Right renal pelvis (tissue), 4 donors: ENCODE data around the gene GNPTAB. TPM values are rescaled to one million over a fixed set of nuclear protein-coding genes. Genes with fewer than 3 reads are reported as not detected.
"Not testable (repeated sequence)": the region's sequence is repeated elsewhere in the genome, so short reads cannot be mapped to it uniquely, and the experiment has no call there.

ENCODE experiments used
- DNase-seq, 4 donors: peaks; one replicate each; pipeline ENCODE4 v3.0.0-alpha.2; 2013; ENCODE audit warnings: low read depth in 4 of 4, low spot score in 3 of 4, missing footprints in 1 of 4
- polyA plus RNA-seq, 4 donors: library from polyadenylated mRNA; unstranded; fragments of 120-200 nt; gene quantifications; one replicate each; pipeline ENCODE4 v1.2.1, GENCODE V29; 2013; ENCODE audit not compliant: insufficient read length in 4 of 4

The GNPTAB gene
- polyA plus RNA-seq, result 10 to 100 TPM; 30.0 to 37.9 (median 36.2) TPM

- peak; percentile 77 to 85 (median 78) for DNase-seq
Measured at GRCh38 chr12:101830367-101831325, at the start of gene GNPTAB. TSS of gene GNPTAB (minus strand) at chr12:101830959. CDS start at chr12:101830675, 284 bp downstream.

GRCh38 chr12:101878243-101878821 lies 47.6 kb upstream of the GNPTAB start:
- no peak for DNase-seq

GRCh38 chr12:101877806-101878242 lies 47.1 kb upstream of the GNPTAB start:
- no peak for DNase-seq

GRCh38 chr12:101876861-101877805 lies 46.4 kb upstream of the GNPTAB start, which contains the start of gene DRAM1:
TSS of gene DRAM1 (plus strand) at chr12:101877580. CDS start at chr12:101877790, 210 bp downstream.
- DNase-seq, result no peak

GRCh38 chr12:101876322-101876860 lies 45.6 kb upstream of the GNPTAB start:
- no peak for DNase-seq

GRCh38 chr12:101875162-101875561 lies 44.4 kb upstream of the GNPTAB start:
- DNase-seq, result no peak

GRCh38 chr12:101870925-101871324 lies 40.2 kb upstream of the GNPTAB start:
- DNase-seq, result no peak

- not testable (repeated sequence) for DNase-seq
Measured at GRCh38 chr12:101867619-101868018, 36.9 kb upstream of the GNPTAB start.

GRCh38 chr12:101866615-101867373 lies 36.0 kb upstream of the GNPTAB start:
- no peak for DNase-seq

GRCh38 chr12:101863981-101864380 lies 33.2 kb upstream of the GNPTAB start:
- DNase-seq, result no peak

GRCh38 chr12:101862245-101862644 lies 31.5 kb upstream of the GNPTAB start:
- no peak for DNase-seq

GRCh38 chr12:101861688-101862087 lies 30.9 kb upstream of the GNPTAB start:
- not testable (repeated sequence) for DNase-seq

- DNase-seq, result no peak
Measured at GRCh38 chr12:101859664-101860607, 29.2 kb upstream of the GNPTAB start.

- DNase-seq, result no peak
Measured at GRCh38 chr12:101858361-101858760, 27.6 kb upstream of the GNPTAB start.

- DNase-seq, result peak in 1 of 4 donors; percentile 25
Measured at GRCh38 chr12:101857043-101857558, 26.3 kb upstream of the GNPTAB start.

- DNase-seq, result not testable (repeated sequence)
Measured at GRCh38 chr12:101856614-101857013, 25.9 kb upstream of the GNPTAB start.

- no peak for DNase-seq
Measured at GRCh38 chr12:101855976-101856375, 25.2 kb upstream of the GNPTAB start.

GRCh38 chr12:101855364-101855884 lies 24.7 kb upstream of the GNPTAB start:
- DNase-seq, result no peak
